Lung (tissue), 12 donors: ENCODE results near the gene NHERF2. TPM values are rescaled to one million over a fixed set of nuclear protein-coding genes. Genes with fewer than 3 reads are reported as not detected.
A peak's percentile ranks its signal among the peaks of the same experiment; 100 is the strongest.

Experiments used
- ATAC-seq: fragments of 200-7000 bp; cut with Tn5 transposase; one replicate; pipeline ENCODE4 v1.9.1; 2020; ENCODE audit warnings: moderate number of reproducible peaks; ENCODE audit not compliant: insufficient read depth, low FRiP score
- DNase-seq, 3 donors: peaks; one replicate each; pipeline ENCODE4 v3.0.0-alpha.2; 2013 to 2017
- H3K27ac ChIP-seq, 2 donors: one replicate each; pipeline ENCODE4 v1.5.1; 2013; ENCODE audit warnings: mild to moderate bottlenecking in 2 of 2, moderate library complexity in 2 of 2, control low read depth in 1 of 2, inconsistent platforms in 1 of 2, low read depth in 1 of 2, low read length in 1 of 2
- H3K27me3 ChIP-seq, 3 donors: one replicate each; pipeline ENCODE4 v1.5.1; 2013; ENCODE audit warnings: low read length in 2 of 3; ENCODE audit not compliant: control insufficient read depth in 3 of 3, insufficient read depth in 3 of 3
- H3K36me3 ChIP-seq, 4 donors: one replicate each; pipeline ENCODE4 v1.5.1; 2013; ENCODE audit warnings: low read length in 4 of 4, mild to moderate bottlenecking in 1 of 4, moderate library complexity in 1 of 4; ENCODE audit not compliant: control insufficient read depth in 4 of 4, insufficient read depth in 4 of 4
- H3K4me1 ChIP-seq, 5 donors: one replicate each; pipeline ENCODE4 v1.5.1; 2013; ENCODE audit warnings: low read length in 5 of 5, mild to moderate bottlenecking in 2 of 5, moderate library complexity in 1 of 5; ENCODE audit not compliant: control insufficient read depth in 5 of 5, insufficient read depth in 5 of 5
- H3K4me3 ChIP-seq: one replicate; pipeline ENCODE4 v1.5.1; 2013; ENCODE audit warnings: mild to moderate bottlenecking, control low read depth, moderate library complexity
- H3K9ac ChIP-seq, 2 donors: one replicate each; pipeline ENCODE4 v1.5.1; 2013; ENCODE audit warnings: low read length in 2 of 2, control low read depth in 1 of 2; ENCODE audit not compliant: insufficient read depth in 1 of 2
- H3K9me3 ChIP-seq, 4 donors: one replicate each; pipeline ENCODE4 v1.5.1; 2013; ENCODE audit warnings: low read length in 3 of 4, mild to moderate bottlenecking in 1 of 4, moderate library complexity in 1 of 4; ENCODE audit not compliant: control insufficient read depth in 4 of 4, insufficient read depth in 3 of 4
- WGBS, 2 donors: extraction: QIAGEN DNeasy Blood & Tissue Kit; methylation state at CpG; one replicate each; pipeline ENCODE4 v1.1.7; 2013; 5-methylcytosine and 5-hydroxymethylcytosine counted together
- polyA plus RNA-seq, 2 donors: library from polyadenylated mRNA; stranded (reverse); fragments of 200-250 nt; gene quantifications; one replicate each; pipeline ENCODE4 v1.2.1, GENCODE V29; 2013
- total RNA-seq, 2 donors: library from RNA; depleted of rRNA in 1 of 2; stranded (reverse); fragments of >200 nt in 1 of 2; gene quantifications; one replicate each; pipeline ENCODE4 v1.2.1, GENCODE V29; 2014 to 2021
- TF ChIP-seq, protein P1 (sequence below): IDR thresholded peaks from 2 replicates; pipeline ENCODE4 v1.5.1; 2012; ENCODE audit warnings: mild to moderate bottlenecking; ENCODE audit errors: control extremely low read depth, extremely low read depth
- donor health status: control.
- donor health status: control.
- donor health status: Bipolar disorder and iron deficiency.
- donor health status: healthy.
- donor health status: DM: yes; HTN: yes; CAD: no.

The NHERF2 gene
- total and polyA plus RNA-seq, 4 donors = 142 to 468 (median 245) TPM

DNA sequence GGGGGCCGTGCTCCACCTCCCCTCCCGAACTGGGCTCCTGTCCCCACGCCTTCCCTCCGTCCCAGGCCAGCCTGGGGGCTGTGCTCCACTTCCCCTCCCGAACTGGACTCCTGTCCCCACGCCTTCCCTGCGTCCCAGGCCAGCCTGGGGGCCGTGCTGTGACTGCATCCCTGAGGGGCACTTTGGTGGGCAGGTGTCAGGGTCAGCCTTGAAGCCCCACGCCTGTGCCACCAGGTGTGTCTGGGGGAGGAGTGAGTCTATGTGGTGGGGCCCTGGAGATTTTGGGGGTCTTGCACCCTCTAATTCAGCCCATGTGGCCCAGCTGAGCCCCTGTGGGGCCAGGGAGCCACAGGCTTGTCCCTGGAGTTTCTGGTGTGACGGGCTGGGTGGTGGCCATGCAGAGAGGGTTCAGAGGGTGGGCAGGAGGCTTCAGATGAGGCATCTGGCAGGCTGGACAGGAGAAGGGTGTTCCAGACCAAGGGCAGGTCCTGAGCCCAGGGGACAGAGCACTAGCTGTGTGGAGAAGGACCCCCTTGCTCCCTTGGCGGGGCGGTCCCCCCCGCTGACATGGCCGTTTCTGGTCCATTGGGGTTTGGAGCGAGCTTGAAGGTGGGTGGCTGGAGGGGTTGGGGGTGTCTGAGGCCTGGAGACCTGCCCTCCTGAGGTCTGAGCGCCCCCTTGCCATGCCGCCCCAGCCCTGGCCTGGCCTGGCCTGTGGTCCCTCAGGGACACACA, 8.2 kb downstream of the NHERF2 start:
- Histone ChIP-seq H3K4me3 (peak overlapping the region; percentile 55), H3K27ac (peak overlapping the region; percentile 71 to 91), H3K27me3 (no peaks in the 10 kb centered on the region), H3K9ac (no peak overlapping the region), H3K4me1 (peaks cover 0 to 74% (median 48%) of the 10 kb centered on the region in 5 donors), H3K9me3 (no peaks in the 10 kb centered on the region), H3K36me3 (peaks cover 0 to 30% (median 12%) of the 10 kb centered on the region in 4 donors)
- TF ChIP-seq, protein P1, sequence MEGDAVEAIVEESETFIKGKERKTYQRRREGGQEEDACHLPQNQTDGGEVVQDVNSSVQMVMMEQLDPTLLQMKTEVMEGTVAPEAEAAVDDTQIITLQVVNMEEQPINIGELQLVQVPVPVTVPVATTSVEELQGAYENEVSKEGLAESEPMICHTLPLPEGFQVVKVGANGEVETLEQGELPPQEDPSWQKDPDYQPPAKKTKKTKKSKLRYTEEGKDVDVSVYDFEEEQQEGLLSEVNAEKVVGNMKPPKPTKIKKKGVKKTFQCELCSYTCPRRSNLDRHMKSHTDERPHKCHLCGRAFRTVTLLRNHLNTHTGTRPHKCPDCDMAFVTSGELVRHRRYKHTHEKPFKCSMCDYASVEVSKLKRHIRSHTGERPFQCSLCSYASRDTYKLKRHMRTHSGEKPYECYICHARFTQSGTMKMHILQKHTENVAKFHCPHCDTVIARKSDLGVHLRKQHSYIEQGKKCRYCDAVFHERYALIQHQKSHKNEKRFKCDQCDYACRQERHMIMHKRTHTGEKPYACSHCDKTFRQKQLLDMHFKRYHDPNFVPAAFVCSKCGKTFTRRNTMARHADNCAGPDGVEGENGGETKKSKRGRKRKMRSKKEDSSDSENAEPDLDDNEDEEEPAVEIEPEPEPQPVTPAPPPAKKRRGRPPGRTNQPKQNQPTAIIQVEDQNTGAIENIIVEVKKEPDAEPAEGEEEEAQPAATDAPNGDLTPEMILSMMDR = no peak
- ATAC-seq (no peak), DNase-seq (no peak)
- 57 to 67% methylated on average over 13 to 17 of the region's 17 CpGs for WGBS, 2 donors

DNA sequence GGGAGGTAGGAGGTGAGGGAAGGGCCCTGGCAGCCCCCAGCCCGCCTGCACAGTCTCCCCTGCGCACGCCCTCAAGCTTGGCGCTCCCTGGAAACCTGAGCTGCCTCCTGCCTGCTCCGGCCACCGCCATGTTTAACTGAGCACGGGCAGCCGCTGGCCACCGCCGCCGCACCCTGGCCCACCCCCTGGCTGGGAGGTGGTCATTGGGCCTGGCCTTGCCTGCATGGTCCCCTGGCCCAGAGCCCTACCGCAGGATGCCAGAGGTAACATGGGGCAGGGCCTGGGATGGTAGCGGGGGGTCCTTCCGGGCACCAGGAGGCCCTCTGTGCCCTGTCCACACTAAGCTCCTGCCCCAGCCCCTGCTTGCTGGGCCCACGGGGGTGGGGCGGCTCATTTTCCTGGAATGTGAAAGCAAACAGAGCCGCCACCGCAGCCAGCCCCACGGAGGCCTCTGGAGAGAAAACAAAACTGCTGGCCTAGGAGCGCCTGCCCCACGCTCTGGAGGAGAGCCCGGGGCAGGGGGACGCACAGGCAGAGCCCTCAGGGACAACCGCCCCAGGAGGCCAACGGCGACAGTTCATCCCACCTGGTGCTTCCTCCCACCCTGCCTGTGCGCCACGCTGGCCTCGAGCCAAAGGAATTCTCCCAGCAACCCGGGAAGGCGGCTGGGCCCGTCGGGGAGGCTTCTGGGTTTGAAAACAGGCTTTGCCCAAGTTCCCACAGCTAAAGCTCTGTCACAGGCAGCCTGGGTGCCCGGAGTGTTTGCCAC, 8.9 kb downstream of the NHERF2 start:
- Histone ChIP-seq H3K4me3 (peak overlapping the region; percentile 55), H3K4me1 (peaks cover 0 to 81% (median 55%) of the 10 kb centered on the region in 5 donors), H3K9me3 (no peaks in the 10 kb centered on the region), H3K9ac (no peak overlapping the region), H3K27ac (peak overlapping the region; percentile 71 to 91), H3K27me3 (no peaks in the 10 kb centered on the region), H3K36me3 (peaks cover 0 to 27% (median 12%) of the 10 kb centered on the region in 4 donors)
- peak; percentile 30 for ATAC-seq
- 40 to 68% methylated on average over 34 of the region's 34 CpGs for WGBS, 2 donors
- TF ChIP-seq, protein P1 = no peak
- DNase-seq = peak; percentile 79 to 87 (median 83)

DNA sequence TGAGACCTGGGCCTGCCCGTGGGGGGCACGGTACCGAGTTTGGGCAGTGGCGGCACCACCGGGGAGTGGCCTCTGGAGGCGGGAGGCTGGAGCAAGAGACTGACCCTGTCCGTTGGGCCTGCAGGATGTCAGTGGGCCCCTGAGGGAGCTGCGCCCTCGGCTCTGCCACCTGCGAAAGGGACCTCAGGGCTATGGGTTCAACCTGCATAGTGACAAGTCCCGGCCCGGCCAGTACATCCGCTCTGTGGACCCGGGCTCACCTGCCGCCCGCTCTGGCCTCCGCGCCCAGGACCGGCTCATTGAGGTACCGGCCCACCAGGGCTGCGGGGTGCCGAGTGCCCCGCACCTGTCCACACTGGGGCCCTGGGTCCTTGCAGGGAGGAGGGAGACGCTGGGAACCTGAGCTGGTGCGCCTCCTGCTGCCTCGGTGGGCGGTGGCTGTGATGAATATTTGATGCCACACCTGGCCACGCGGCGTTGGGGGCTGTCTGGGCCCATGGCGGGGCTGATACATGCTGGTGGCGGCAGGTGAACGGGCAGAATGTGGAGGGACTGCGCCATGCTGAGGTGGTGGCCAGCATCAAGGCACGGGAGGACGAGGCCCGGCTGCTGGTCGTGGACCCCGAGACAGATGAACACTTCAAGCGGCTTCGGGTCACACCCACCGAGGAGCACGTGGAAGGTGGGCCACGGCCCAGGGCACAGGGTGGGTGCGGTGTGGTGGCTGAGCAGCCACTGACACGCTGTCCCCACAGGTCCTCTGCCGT, 9.7 kb downstream of the NHERF2 start:
- 73 to 79% methylated on average over 40 to 47 of the region's 47 CpGs for WGBS, 2 donors
- Histone ChIP-seq H3K36me3 (peaks cover 0 to 23% (median 12%) of the 10 kb centered on the region in 4 donors), H3K27me3 (no peaks in the 10 kb centered on the region), H3K9me3 (no peaks in the 10 kb centered on the region), H3K4me1 (peaks cover 0 to 89% (median 62%) of the 10 kb centered on the region in 5 donors), H3K4me3 (peak overlapping the region; percentile 55), H3K27ac (peak overlapping the region; percentile 71 to 91), H3K9ac (no peak overlapping the region)
- ATAC-seq (no peak), DNase-seq (no peak)
- TF ChIP-seq, protein P1 = no peak
